SK-N-SH treated with all-trans-retinoic acid at 6 μM for 48 hours (cell line): ENCODE measurements around the gene KMT2D.

Source experiments
- ARNTL ChIP-seq: fragments of 450-650 bp; formaldehyde crosslinking; IDR thresholded peaks from 2 replicates; pipeline ENCODE4 v1.5.0; 2020; ENCODE audit warnings: low read depth, mild to moderate bottlenecking, moderate library complexity, borderline replicate concordance
- CSDC2 ChIP-seq: fragments of 250-450 bp; sonication (Bioruptor Pico); IDR thresholded peaks from 2 replicates; pipeline ENCODE4 v1.5.0; 2020; ENCODE audit warnings: mild to moderate bottlenecking, moderate library complexity
- ISL1 ChIP-seq: fragments of 250-450 bp; sonication (Bioruptor Pico); IDR thresholded peaks from 2 replicates; pipeline ENCODE4 v2.1.2; 2022; ENCODE audit warnings: mild to moderate bottlenecking, moderate library complexity
- RARB ChIP-seq: fragments of 250-450 bp; sonication (Bioruptor Pico); IDR thresholded peaks from 2 replicates; pipeline ENCODE4 v1.8.0; 2021; ENCODE audit warnings: mild to moderate bottlenecking, moderate library complexity
- SNAI2 ChIP-seq: fragments of 250-450 bp; sonication (Bioruptor Pico); IDR thresholded peaks from 2 replicates; pipeline ENCODE4 v1.5.0; 2020; ENCODE audit warnings: mild to moderate bottlenecking, moderate library complexity
- ZFP30 ChIP-seq: fragments of 450-650 bp; formaldehyde crosslinking; IDR thresholded peaks from 2 replicates; pipeline ENCODE4 v1.5.0; 2022; ENCODE audit warnings: mild to moderate bottlenecking, moderate library complexity
- ZNF8 ChIP-seq: fragments of 450-650 bp; formaldehyde crosslinking; IDR thresholded peaks from 2 replicates; pipeline ENCODE4 v1.5.0; 2020; ENCODE audit warnings: mild to moderate bottlenecking, moderate library complexity
- TF ChIP-seq, protein P1 (sequence below): fragments of 250-450 bp; sonication (Bioruptor Pico); IDR thresholded peaks from 2 replicates; pipeline ENCODE4 v1.5.1; 2020; ENCODE audit warnings: low read depth, mild to moderate bottlenecking, moderate library complexity
- TF ChIP-seq, protein P2 (sequence below): fragments of 250-450 bp; sonication (Bioruptor Pico); IDR thresholded peaks from 2 replicates; pipeline ENCODE4 v1.5.1; 2021; ENCODE audit warnings: mild to moderate bottlenecking, moderate library complexity
- TF ChIP-seq, protein P3 (sequence below): fragments of 250-450 bp; sonication (Bioruptor Pico); IDR thresholded peaks from 2 replicates; pipeline ENCODE4 v1.8.0; 2020; ENCODE audit warnings: mild to moderate bottlenecking, moderate library complexity, borderline replicate concordance

DNA sequence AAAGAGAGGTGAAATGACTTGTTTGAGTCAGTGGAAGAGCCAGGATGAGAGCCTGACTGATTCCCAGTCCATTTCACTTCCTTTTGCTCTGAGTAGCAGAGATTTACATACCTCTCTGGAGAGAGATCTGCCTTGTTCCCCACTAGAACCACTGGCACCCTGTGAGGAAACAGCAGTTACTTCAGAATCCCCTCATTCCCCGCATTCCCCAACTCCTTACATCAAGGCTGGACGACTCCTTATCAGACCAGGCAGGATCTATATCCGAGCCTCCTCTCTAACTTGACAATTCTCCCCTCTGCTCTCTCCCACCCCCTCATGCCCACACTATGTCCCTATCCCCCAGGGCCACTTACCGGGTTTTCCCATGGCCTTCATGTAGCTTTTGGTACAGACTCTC is 5.5 kb upstream of the KMT2D start:
- TF ChIP-seq, protein P1, sequence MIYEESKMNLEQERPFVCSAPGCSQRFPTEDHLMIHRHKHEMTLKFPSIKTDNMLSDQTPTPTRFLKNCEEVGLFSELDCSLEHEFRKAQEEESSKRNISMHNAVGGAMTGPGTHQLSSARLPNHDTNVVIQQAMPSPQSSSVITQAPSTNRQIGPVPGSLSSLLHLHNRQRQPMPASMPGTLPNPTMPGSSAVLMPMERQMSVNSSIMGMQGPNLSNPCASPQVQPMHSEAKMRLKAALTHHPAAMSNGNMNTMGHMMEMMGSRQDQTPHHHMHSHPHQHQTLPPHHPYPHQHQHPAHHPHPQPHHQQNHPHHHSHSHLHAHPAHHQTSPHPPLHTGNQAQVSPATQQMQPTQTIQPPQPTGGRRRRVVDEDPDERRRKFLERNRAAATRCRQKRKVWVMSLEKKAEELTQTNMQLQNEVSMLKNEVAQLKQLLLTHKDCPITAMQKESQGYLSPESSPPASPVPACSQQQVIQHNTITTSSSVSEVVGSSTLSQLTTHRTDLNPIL (CRISPR knock-in tag), result no peak
- TF ChIP-seq CSDC2 (CRISPR knock-in tag), result no peak
- TF ChIP-seq, protein P2, sequence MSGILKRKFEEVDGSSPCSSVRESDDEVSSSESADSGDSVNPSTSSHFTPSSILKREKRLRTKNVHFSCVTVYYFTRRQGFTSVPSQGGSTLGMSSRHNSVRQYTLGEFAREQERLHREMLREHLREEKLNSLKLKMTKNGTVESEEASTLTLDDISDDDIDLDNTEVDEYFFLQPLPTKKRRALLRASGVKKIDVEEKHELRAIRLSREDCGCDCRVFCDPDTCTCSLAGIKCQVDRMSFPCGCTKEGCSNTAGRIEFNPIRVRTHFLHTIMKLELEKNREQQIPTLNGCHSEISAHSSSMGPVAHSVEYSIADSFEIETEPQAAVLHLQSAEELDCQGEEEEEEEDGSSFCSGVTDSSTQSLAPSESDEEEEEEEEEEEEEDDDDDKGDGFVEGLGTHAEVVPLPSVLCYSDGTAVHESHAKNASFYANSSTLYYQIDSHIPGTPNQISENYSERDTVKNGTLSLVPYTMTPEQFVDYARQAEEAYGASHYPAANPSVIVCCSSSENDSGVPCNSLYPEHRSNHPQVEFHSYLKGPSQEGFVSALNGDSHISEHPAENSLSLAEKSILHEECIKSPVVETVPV (CRISPR knock-in tag), result no peak
- TF ChIP-seq, protein P3, sequence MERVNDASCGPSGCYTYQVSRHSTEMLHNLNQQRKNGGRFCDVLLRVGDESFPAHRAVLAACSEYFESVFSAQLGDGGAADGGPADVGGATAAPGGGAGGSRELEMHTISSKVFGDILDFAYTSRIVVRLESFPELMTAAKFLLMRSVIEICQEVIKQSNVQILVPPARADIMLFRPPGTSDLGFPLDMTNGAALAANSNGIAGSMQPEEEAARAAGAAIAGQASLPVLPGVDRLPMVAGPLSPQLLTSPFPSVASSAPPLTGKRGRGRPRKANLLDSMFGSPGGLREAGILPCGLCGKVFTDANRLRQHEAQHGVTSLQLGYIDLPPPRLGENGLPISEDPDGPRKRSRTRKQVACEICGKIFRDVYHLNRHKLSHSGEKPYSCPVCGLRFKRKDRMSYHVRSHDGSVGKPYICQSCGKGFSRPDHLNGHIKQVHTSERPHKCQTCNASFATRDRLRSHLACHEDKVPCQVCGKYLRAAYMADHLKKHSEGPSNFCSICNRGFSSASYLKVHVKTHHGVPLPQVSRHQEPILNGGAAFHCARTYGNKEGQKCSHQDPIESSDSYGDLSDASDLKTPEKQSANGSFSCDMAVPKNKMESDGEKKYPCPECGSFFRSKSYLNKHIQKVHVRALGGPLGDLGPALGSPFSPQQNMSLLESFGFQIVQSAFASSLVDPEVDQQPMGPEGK (CRISPR knock-in tag), result no peak
- no peak for TF ChIP-seq ARNTL
- no peak for TF ChIP-seq ZNF8 (CRISPR knock-in tag)
- TF ChIP-seq RARB (CRISPR knock-in tag), result no peak
- TF ChIP-seq SNAI2 (CRISPR knock-in tag), result no peak
- TF ChIP-seq ZFP30 (CRISPR knock-in tag), result no peak
- no peak for TF ChIP-seq ISL1 (CRISPR knock-in tag)
